HepG2 (cell line): ENCODE results near the gene S100A16. TPM values are rescaled to one million over a fixed set of nuclear protein-coding genes. Genes with fewer than 3 reads are reported as not detected.

ENCODE experiments used
- BHLHE40 ChIP-seq: IDR thresholded peaks from 2 replicates; pipeline ENCODE4 v1.6.1; 2011; ENCODE audit warnings: low read length, improper control_type of control experiment
- CAMTA2 ChIP-seq: sonication (generic); formaldehyde crosslinking; IDR thresholded peaks from 2 replicates; pipeline ENCODE4 v1.4.0; 2020; ENCODE audit warnings: mild to moderate bottlenecking, missing genetic modification reagents, borderline replicate concordance
- ELK4 ChIP-seq: sonication (generic); formaldehyde crosslinking; IDR thresholded peaks from 2 replicates; pipeline ENCODE4 v1.9.0; 2021; ENCODE audit warnings: missing genetic modification reagents, borderline replicate concordance
- FOSL2 ChIP-seq: sonication (generic); formaldehyde crosslinking; IDR thresholded peaks from 2 replicates; pipeline ENCODE4 v1.4.0; 2020; ENCODE audit warnings: missing genetic modification reagents
- FOXM1 ChIP-seq: sonication (generic); formaldehyde crosslinking; IDR thresholded peaks from 2 replicates; pipeline ENCODE4 v1.5.0; 2020; ENCODE audit warnings: missing genetic modification reagents
- GABPA ChIP-seq, 2 experiments: IDR thresholded peaks; 2 replicates each; pipeline ENCODE4 v1.6.1; 2011 to 2016; ENCODE audit warnings: low read depth in 2 of 2, low read length in 1 of 2, missing biosample characterization in 1 of 2, missing genetic modification characterization in 1 of 2
- IRF9 ChIP-seq: sonication (generic); formaldehyde crosslinking; IDR thresholded peaks from 2 replicates; pipeline ENCODE4 v1.8.0; 2022; ENCODE audit warnings: missing genetic modification reagents, mild to moderate bottlenecking, borderline replicate concordance
- ISX ChIP-seq: sonication (generic); formaldehyde crosslinking; conservative IDR thresholded peaks from 2 replicates; pipeline ENCODE4 v1.5.0; 2020; ENCODE audit warnings: missing genetic modification reagents
- JUND ChIP-seq: sonication (generic); formaldehyde crosslinking; IDR thresholded peaks from 2 replicates; pipeline ENCODE4 v1.8.0; 2022; ENCODE audit warnings: mild to moderate bottlenecking, missing genetic modification reagents
- KMT2A ChIP-seq: sonication (generic); formaldehyde crosslinking; IDR thresholded peaks from 2 replicates; pipeline ENCODE4 v1.4.0; 2020; ENCODE audit warnings: missing genetic modification reagents
- POLR2A ChIP-seq, 2 experiments: IDR thresholded peaks; 2 replicates each; pipeline ENCODE4 v1.6.1; 2011; ENCODE audit warnings: low read depth in 2 of 2, low read length in 2 of 2, mild to moderate bottlenecking in 1 of 2, moderate library complexity in 1 of 2; ENCODE audit not compliant: insufficient read depth in 1 of 2
- PRMT3 ChIP-seq: sonication (generic); formaldehyde crosslinking; IDR thresholded peaks from 2 replicates; pipeline ENCODE4 v1.8.1; 2022; ENCODE audit warnings: low read depth, mild to moderate bottlenecking, moderate library complexity, missing genetic modification reagents, borderline replicate concordance
- RXRA ChIP-seq: sonication (generic); formaldehyde crosslinking; IDR thresholded peaks from 2 replicates; pipeline ENCODE4 v1.5.1; 2020; ENCODE audit warnings: missing genetic modification reagents
- SOX13 ChIP-seq, 3 experiments: fragments of 450-650 bp in 1 of 3; sonication (generic) in 1 of 3; formaldehyde crosslinking in 1 of 3; IDR thresholded peaks in 2 of 3; conservative IDR thresholded peaks in 1 of 3; 2 replicates each; pipeline versions ENCODE4 v1.5.0 to v1.6.1; 2016 to 2020; ENCODE audit warnings: antibody characterized with exemption in 1 of 3, mild to moderate bottlenecking in 1 of 3, missing compliant biosample characterization in 1 of 3, missing genetic modification reagents in 1 of 3, moderate library complexity in 1 of 3
- SRY ChIP-seq: sonication (generic); formaldehyde crosslinking; IDR thresholded peaks from 2 replicates; pipeline ENCODE4 v1.8.0; 2022; ENCODE audit warnings: mild to moderate bottlenecking, missing genetic modification reagents
- TAF1 ChIP-seq: sonication (generic); formaldehyde crosslinking; IDR thresholded peaks from 2 replicates; pipeline ENCODE4 v1.4.0; 2020; ENCODE audit warnings: missing genetic modification reagents
- THYN1 ChIP-seq: sonication (generic); formaldehyde crosslinking; IDR thresholded peaks from 2 replicates; pipeline ENCODE4 v1.8.1; 2023; ENCODE audit warnings: low read depth, mild to moderate bottlenecking, moderate library complexity, missing genetic modification reagents, borderline replicate concordance
- YEATS2 ChIP-seq: sonication (generic); formaldehyde crosslinking; IDR thresholded peaks from 2 replicates; pipeline ENCODE4 v1.4.0; 2020; ENCODE audit warnings: missing genetic modification reagents, borderline replicate concordance
- ZBTB42 ChIP-seq: sonication (generic); formaldehyde crosslinking; IDR thresholded peaks from 2 replicates; pipeline ENCODE4 v1.5.0; 2020; ENCODE audit warnings: mild to moderate bottlenecking, missing genetic modification reagents
- ZMYM3 ChIP-seq: sonication (generic); formaldehyde crosslinking; IDR thresholded peaks from 2 replicates; pipeline ENCODE4 v1.5.1; 2020; ENCODE audit warnings: mild to moderate bottlenecking, missing genetic modification reagents
- ZNF207 ChIP-seq: fragments of 450-650 bp; IDR thresholded peaks from 2 replicates; pipeline ENCODE4 v1.6.1; 2016; ENCODE audit warnings: antibody characterized with exemption, borderline replicate concordance
- ZNF292 ChIP-seq: sonication (generic); formaldehyde crosslinking; IDR thresholded peaks from 2 replicates; pipeline ENCODE4 v1.8.1; 2022; ENCODE audit warnings: mild to moderate bottlenecking, low read depth, missing genetic modification reagents, borderline replicate concordance
- ZNF432 ChIP-seq: sonication (generic); formaldehyde crosslinking; IDR thresholded peaks from 2 replicates; pipeline ENCODE4 v1.5.0; 2020; ENCODE audit warnings: missing genetic modification reagents, mild to moderate bottlenecking, borderline replicate concordance
- ZNF484 ChIP-seq: sonication (generic); formaldehyde crosslinking; IDR thresholded peaks from 2 replicates; pipeline ENCODE4 v1.5.1; 2020; ENCODE audit warnings: mild to moderate bottlenecking, low read depth, missing genetic modification reagents, borderline replicate concordance
- ZNF652 ChIP-seq: IDR thresholded peaks from 2 replicates; pipeline ENCODE4 v1.6.1; 2016; ENCODE audit warnings: low read depth, borderline replicate concordance
- ZNF674 ChIP-seq: sonication (generic); formaldehyde crosslinking; IDR thresholded peaks from 2 replicates; pipeline ENCODE4 v1.5.0; 2020; ENCODE audit warnings: low read depth, mild to moderate bottlenecking, missing genetic modification reagents
- polyA plus RNA-seq, 8 experiments: library from polyadenylated mRNA; depleted of rRNA in 3 of 8; stranded (reverse) in 7 of 8; unstranded in 1 of 8; fragments of >200 nt; fragmentation: Illumina TruSeq in 4 of 8; extraction: Trizol in 4 of 8; gene quantifications; 2 replicates each; pipeline versions ENCODE4 v1.2.1 to v1.2.3, GENCODE V29; 2011 to 2016; ENCODE audit warnings: low read depth in 4 of 8, missing spikeins in 1 of 8, mixed read lengths in 1 of 8; ENCODE audit not compliant: insufficient read depth in 1 of 8
- total RNA-seq, 5 experiments: library from RNA; depleted of rRNA; stranded (reverse); fragments of >200 nt; fragmentation: Illumina TruSeq; extraction: Trizol; gene quantifications; 2 replicates each; pipeline ENCODE4 v1.2.3, GENCODE V29; 2016; ENCODE audit warnings: low read depth in 1 of 5
- TF ChIP-seq, protein P1 (sequence below): sonication (generic); formaldehyde crosslinking; IDR thresholded peaks from 2 replicates; pipeline ENCODE4 v1.8.0; 2022; ENCODE audit warnings: missing genetic modification reagents, low read depth, mild to moderate bottlenecking, borderline replicate concordance

The S100A16 gene
- total and polyA plus RNA-seq, 2 of the 13 experiments (the other 11 are each of a cell fraction or from before 2014, with no cell fraction given): 46.0 to 195 TPM

DNA sequence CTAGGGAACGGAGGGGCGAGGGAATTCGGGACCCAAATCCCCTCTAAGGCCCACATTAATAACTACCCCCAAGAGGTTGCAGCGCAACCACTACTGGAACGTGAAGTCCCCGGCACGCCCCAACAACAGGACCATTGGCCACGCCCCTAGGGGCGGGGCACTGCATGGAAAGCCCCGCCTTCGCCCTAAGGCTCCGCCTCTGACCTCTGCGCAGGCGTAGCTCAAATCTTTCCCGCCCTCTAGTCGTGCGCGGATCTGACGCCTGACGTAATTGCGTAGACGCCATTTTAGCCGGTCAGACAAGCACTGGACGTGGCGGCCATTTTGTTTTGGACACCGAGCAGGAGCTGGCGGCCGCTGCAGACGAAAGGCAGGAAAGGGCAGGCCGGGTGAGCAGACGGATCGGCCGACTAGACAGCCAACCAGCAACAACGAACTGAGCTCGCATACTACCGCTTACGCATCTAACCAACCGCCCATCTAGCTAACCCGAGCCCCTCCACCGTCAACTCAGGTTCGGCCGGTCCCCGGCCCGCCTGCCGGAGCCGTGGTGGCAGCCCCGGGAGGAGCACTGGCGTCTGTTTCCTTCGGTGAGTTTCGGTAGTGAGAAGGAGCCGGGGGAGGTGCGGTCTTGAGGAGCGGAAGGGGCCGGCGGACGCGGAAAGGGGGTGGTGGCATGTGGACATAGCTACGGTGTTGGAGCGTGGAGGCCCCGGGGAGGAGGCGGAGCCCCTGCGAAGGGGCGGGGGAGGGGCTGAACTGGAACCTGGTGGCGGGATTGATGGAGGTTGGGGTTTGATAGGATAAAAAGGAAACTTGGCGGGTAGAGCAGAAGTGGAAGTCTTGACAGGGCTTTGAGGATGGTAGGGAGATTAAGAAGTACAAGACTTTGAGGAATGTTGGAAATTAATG is 21.1 kb upstream of the S100A16 start, which contains the start of gene CHTOP (continued):
- no peak; the same call in 1 of the 2 replicates for TF ChIP-seq CAMTA2 (CRISPR knock-in tag)
- peak; percentile 66; the same call in 1 of the 2 replicates for TF ChIP-seq PRMT3 (CRISPR knock-in tag)
- no peak for TF ChIP-seq ZNF674 (CRISPR knock-in tag)
- no peak for TF ChIP-seq BHLHE40
- TF ChIP-seq, protein P1, sequence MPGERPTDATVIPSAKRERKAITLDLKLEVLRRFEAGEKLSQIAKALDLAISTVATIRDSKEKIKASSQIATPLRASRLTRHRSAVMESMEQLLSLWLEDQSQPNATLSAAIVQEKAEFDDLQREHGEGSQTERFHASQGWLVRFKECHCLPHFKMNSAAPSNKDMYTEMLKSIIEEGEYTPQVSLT (CRISPR knock-in tag): 0 out of 2 replicates have a peak, but pooled peaks have one; percentile 79
- peak; percentile 85; the same call in 1 of the 2 replicates for TF ChIP-seq SRY (CRISPR knock-in tag)
- TF ChIP-seq ISX (CRISPR knock-in tag): no peak
- no peak for TF ChIP-seq ELK4 (CRISPR knock-in tag)
- TF ChIP-seq ZNF292 (CRISPR knock-in tag): no peak
- TF ChIP-seq SOX13 (IDR thresholded peaks at IDR 0.05): no peak
- TF ChIP-seq SOX13 (CRISPR knock-in tag; conservative IDR thresholded peaks at IDR 0.05 in 1 of 2, IDR thresholded peaks at IDR 0.05 in 1 of 2): 0 out of 4 replicates have a peak, but pooled peaks have one; percentile 12 to 78
- TF ChIP-seq RXRA (CRISPR knock-in tag): peak; percentile 67; the same call in 1 of the 2 replicates
- no peak for TF ChIP-seq ZNF207
- no peak for TF ChIP-seq GABPA (IDR thresholded peaks at IDR 0.05; ENCODE audit: low read depth, low read length)
- peak; percentile 74 for TF ChIP-seq GABPA (CRISPR knock-in tag; IDR thresholded peaks at IDR 0.05; ENCODE audit: low read depth)
- TF ChIP-seq POLR2A (IDR thresholded peaks at IDR 0.05; ENCODE audit: insufficient read depth in 1 of 2, low read depth in 2 of 2, low read length in 2 of 2): peak; percentile 85
- peak; percentile 39; the same call in 1 of the 2 replicates for TF ChIP-seq KMT2A (CRISPR knock-in tag)
- 0 out of 2 replicates have a peak, but pooled peaks have one; percentile 54 for TF ChIP-seq THYN1
- TF ChIP-seq FOXM1 (CRISPR knock-in tag): no peak
- no peak for TF ChIP-seq ZNF484
- peak; percentile 92 for TF ChIP-seq TAF1
- TF ChIP-seq FOSL2: no peak
- TF ChIP-seq ZMYM3 (CRISPR knock-in tag): 0 out of 2 replicates have a peak, but pooled peaks have one; percentile 10
- TF ChIP-seq ZNF652 (CRISPR knock-in tag): no peak; the same call in 1 of the 2 replicates
- TF ChIP-seq JUND (CRISPR knock-in tag): no peak
- TF ChIP-seq ZNF432: no peak
- peak; percentile 79; the same call in 1 of the 2 replicates for TF ChIP-seq IRF9 (CRISPR knock-in tag)
- TF ChIP-seq YEATS2: peak; percentile 71; the same call in 1 of the 2 replicates
- peak; percentile 61; the same call in 1 of the 2 replicates for TF ChIP-seq ZBTB42 (CRISPR knock-in tag)
